Measurements from ENCODE around the gene MAP2K2.
A peak's percentile ranks its signal among the peaks of the same experiment; 100 is the strongest.

Gene MAP2K2

DNA sequence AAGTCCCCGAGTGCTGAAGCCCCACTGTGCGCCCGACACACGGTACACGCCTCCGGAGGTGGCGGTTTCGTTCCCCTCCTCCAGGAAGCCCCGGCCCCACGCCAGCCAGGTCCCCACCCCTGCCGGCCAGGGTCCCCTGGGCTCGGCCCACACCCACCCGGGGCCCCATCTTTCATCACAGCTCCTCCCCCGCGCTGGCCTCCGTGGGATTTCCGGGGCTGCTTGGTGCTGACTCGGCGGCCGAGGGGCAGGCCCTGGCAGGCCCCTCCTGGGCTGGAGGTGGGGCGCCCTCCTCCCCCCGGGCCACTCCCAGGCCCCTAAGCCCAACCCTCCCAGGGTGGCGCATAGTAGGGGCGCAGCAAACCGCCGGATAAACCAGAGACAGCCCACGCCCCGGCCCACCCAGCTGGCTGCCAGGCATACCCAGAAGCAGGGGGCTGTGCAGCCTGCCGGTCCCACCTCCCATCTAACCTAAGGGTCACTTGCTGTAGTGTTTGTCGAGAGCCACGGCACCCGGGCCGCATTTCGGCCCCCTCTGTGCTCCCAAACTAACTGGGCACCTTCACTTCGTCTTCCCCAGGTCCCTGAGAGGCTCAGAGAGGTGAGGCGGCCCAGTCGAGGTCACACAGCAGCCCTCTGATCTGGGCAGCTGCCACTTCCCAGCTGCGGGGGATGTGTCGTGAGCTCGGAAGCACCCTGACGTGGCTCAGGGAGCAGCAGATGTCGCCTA lies 63.9 kb downstream of the MAP2K2 start:
- peak; percentile 73 for DNase-seq

- no peak for DNase-seq
Observed at GRCh38 chr19:4059453-4059871, 64.5 kb downstream of the MAP2K2 start.

DNA sequence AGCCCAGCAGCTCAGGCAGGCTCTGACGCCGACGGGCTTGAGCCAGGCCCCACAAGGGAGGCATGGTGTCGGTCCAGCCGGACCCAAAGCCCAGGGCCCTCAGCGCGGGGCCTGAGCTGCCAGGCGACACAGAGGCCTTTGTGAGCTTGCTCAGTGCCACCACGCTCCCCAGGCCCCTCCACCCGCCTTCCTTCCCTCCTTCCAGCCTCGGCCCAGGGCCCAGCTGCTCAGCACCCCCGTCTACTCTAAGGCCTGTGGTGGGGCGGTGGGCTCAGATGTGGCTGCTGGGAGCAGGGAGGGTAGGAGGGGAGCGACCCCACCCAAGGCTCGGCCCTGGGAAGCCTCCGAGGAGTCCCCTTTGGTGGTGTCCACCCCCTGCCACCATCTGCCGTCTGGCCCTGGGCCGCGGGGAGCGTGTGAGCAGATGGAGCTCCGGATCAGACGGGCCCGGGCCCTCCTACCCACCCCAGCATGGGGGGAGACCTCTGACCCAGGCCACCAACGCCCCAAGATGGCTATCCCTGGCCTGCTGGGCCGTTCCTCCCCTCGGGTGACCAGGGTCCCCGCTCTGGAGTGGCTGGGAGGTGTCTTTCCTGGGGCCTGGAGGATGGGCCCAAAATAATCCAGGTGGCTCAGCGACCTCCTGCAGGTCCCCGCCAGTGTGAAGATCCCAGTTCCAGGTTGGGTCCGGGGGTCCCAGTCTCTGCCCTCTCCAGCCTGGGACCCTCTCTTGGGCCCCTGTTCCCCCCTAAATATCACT lies 65.0 kb downstream of the MAP2K2 start:
- no peak for DNase-seq

- peak; percentile 68 for DNase-seq
Observed at GRCh38 chr19:4057931-4058692, 65.8 kb downstream of the MAP2K2 start.

GRCh38 chr19:4055209-4055552 lies 68.7 kb downstream of the MAP2K2 start:
- no peak for DNase-seq

DNA sequence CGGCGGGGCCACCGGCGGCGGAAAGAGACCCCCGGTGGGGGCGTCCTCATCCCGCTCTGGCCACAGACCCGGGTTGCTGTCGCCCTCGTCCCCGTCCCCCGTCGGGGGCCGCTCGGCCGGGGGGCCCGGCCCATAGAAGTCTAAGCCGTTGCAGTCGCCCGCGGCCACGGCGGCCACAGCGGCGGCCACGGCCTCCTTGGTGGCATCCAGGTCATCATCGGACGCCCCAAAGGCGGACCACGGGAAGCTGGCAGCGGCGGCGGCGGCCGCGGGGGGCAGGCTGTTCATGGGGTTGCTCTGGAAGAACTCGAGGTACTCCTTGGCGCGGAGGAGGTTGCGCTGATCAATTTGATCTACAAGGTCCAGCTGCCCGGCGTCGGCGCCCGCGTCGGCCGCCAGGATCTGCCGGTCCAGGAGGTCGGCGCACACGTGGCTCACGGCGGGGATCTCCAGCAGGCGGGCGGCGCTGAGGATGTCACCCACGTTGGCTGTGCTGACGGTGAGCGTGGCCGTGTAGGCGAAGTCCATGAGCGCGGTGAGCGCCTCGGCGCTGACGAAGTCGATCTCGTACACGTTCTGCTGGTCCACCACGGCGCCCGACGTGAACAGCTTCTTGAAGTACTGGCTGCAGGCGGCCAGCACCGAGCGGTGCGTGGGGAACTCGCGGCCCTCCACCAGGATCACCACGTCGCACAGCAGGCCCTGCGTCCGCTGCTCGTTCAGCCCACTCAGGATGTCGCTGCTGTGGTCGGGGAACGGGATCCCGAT lies 69.3 kb downstream of the MAP2K2 start:
- DNase-seq: no peak

DNA sequence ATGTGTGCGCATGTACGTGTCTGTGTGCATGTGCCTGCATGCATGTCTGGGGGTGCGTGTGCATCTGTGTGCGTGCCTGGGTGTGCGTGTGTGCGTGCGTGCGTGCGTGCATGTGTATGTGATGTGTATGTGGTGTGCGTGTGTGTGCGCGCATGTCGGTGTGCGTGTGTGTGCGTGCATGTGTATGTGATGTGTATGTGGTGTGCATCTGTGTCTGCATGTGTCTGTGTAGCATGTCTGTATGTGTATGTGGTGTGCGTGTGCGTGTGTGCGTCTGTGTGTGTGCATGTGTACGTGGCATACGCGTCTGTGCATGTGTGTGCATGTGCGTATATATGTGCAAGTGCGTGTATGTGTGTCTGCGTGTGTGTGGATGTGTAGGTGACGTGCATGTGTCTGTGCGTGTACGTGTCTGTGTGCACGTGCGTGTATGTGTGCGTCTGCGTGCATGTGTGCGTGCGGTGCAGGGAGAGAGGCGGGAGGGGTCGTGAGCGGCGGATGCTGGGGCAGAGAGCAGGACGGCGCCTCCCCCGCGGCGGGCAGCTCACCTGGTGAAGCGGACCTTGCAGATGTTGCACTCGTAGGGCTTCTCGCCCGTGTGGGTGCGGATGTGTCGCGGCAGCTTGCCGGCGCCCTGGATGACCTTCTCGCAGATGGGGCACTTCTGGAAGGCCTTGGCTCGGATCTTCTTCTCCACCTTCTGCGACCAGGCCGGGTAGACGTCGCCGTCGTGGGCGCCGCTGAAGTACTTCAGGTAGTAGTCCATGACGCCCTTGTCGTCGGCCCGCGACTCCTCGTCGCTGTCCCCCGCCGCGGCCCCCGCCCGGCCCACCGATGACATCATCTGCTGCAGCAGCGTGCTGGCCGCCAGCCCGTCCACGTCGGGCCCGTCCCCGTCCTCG lies 70.2 kb downstream of the MAP2K2 start:
- no peak for DNase-seq

GRCh38 chr19:4052993-4053422 lies 70.9 kb downstream of the MAP2K2 start:
- no peak for DNase-seq

DNA sequence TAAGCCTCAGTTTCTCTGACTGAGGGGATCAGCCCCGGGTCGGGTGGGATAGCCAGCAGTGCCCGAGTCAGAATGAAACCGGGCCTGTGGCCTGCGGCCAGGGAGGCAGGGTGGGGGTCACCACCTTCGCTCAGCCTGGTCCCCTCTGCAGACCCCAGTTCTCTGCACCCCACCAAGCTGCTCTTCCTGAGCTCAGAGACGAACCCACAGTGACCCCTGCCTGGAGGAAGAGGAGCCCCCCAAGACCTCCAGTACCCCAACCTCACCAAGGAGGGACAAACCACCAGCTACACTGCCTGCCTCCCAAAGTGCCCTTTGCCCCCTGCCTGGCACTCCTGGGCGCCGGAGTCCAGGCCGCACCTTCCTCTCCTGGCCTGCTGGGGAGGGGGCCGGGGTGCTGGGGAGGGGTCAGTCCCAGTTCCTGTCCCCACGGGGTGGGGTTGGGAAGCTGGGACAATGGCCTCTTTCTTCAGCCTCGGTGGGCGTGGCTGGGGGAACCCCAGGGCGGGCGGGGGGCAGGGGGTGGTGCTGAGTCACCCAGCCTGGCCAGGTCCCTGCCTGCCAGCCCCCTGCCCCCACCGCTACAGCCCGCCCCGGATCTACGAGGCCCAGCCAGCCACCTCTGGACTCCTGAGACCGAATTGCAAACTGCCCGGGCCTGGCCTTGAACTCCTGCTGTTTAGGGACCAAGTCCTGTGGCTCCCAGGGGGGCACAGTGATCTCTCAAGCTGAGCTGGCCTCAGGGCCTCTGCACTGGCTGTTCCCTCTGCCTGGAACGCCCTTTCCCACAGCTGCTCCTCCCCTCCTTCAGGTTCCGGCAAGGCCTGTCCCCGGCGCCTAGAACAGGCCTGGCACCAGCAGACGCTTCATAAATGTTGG lies 71.6 kb downstream of the MAP2K2 start:
- no peak for DNase-seq

- no peak for DNase-seq
Observed at GRCh38 chr19:4051175-4052101, 72.5 kb downstream of the MAP2K2 start.

DNA sequence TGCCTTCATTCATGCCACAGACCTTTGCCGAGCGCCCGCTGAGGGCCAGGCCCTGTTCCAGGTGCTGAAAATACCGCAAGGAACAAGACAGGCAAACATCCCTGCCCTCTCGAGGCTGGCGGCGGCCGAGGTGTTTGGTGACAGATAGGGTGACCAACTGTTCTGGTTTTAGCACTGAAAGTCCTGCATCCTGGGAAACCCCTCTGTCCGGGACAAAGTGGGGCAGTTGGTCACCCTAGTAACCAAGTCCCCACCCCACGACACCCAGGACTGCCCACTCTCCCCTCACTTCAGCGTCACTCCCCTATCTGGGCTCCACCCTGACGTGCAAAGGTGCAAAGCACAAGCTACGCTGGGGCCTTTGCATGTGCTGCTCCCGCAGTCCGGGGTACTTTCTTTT lies 74.5 kb downstream of the MAP2K2 start:
- no peak for DNase-seq

GRCh38 chr19:4046946-4047683 lies 76.8 kb downstream of the MAP2K2 start:
- no peak for DNase-seq

GRCh38 chr19:4046362-4046691 lies 77.6 kb downstream of the MAP2K2 start:
- no peak for DNase-seq

DNA sequence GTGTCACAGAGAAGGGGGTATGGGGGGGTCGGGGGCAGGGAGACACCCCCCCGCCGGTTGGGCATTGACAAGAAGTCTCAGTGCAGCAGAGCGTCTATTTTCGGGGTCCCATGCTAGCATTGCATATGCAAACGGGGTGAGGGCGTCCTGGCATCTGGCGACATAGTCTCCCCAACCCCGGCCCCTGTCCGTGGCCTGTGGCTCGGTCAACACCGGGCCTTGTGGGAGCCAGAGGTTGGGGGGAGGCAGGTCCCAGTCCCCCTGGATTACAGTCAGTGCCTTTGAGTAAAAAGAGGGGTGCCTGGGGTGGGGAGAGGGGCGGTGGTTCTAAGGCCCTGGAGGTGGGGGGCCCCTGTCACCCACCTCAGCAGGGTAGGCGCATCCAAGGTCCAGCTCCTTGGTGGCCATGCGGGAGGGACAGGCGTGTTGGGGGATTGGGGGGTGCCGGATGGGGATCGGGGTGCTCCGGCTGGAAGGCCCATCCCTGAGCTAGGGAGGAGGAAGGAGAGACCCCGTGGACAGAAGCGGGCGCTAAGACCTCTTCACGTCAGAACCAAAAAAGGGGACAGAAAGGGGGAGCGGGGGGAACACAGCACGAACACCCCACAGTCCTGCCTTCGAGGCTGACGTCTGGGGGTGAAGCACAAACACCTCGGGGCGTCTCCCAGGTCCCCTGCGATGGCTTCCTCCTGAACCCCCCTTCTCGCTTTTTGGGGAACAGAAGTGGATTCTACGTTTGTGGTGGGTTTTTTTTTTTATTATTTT lies 78.1 kb downstream of the MAP2K2 start:
- DNase-seq: no peak

DNA sequence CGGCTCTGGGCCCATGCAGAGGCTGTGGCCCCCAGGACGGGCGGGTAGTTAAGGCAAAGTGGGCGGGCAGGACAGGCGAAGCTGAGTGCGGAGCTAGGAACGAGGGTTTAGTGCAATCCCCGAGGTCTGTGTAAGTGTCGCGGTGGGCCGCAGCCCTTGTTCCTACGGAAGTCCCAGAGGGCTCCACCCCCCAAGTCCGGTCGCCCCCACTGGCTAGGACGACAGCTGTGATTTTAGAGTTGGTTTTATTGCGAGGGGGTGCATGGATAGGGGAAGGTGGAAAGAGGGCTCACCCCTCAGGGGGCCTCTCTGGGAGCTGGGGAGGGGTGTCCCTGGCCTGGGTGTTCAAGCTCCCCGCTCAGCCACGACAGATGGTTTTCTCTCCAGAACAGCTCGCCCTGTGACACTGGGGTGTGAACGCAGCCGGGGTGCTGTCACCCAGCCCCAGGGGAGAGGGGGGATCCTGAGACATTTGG lies 78.9 kb downstream of the MAP2K2 start:
- no peak for DNase-seq

DNA sequence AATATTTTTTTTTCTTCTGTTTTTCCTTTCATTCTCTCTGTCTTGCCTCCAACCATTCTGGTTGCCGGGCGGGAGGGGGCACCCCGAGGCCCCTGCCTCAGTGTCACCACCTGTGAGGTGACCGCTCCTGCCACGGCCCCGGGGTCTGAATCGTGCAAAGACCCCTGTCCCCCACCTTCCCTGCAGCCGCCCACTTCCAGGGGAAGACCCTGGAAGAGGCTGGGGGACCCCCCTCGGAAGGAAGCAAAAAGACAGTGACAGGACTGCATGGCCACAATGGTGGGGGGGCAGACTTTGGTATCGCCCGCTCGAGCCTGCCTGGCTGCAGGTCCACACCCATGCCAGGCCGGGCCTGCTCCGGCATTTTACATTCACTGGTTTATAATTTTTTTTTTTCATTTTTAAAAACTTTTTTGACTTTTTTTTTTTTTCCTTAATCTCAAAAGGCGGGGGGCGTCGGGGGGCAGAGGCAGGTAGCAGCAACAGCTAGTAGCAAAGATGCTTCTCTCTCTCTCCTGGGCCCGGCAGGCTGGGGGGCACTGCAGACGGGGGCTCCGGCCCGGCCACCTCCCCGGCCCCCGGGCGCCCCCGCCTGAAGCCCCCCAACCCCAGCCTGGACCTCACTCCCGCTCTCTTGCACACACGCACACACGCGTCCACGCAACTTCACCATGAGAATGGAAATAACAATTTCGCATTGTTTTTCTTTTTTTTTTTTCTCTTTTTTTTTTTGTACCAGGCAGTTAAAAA lies 79.8 kb downstream of the MAP2K2 start:
- DNase-seq: no peak

DNA sequence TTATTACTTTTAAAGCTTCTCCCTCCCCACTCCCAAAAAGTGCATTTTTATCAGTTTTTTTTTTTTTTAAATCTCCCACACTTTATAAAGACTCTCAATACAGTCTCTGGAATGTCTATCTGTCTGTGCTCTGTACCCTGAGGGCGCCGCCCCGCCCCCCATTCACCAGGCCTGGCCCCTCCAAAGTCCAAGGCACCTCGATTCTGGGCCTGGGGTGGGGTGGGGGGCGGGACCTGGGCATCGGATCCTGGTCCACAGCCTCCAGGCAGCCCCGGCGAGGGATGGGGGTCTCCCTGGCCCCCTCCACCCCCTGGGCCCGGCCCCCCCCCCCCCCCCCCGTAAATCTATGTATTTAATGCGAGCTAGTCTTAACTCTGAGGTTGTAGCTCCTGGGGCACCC lies 80.5 kb downstream of the MAP2K2 start:
- DNase-seq: no peak

DNA sequence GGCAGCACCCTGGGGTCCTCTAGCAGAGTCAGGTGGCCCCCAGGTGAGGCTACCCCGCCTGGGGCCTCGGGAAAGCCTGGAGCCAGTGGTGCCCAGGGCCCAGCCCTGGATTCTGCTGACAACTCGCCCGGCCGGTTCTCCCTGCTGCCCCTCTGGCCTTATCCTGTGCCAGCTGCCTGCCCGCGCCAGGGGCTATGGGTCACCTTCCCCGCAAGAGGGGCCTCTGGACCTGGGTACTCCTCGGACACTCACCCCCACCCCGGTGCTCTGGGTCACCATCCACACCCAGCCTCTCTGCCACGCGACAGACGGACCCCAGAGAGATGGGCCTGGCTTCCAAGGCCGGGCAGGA lies 81.2 kb downstream of the MAP2K2 start:
- no peak for DNase-seq

Data from NCI-H226 (cell line).